ENCODE data around the gene UBAC2.
"Not testable (repeated sequence)": the region's sequence is repeated elsewhere in the genome, so short reads cannot be mapped to it uniquely, and the experiment has no call there.

UBAC2 gene

GRCh38 chr13:99214731-99215130, 14.1 kb downstream of the UBAC2 start:
- DNase-seq (ENCODE audit: low spot score), result no peak

- no peak for DNase-seq (ENCODE audit: low spot score)
Measured at GRCh38 chr13:99215184-99215830, 14.7 kb downstream of the UBAC2 start.

DNA sequence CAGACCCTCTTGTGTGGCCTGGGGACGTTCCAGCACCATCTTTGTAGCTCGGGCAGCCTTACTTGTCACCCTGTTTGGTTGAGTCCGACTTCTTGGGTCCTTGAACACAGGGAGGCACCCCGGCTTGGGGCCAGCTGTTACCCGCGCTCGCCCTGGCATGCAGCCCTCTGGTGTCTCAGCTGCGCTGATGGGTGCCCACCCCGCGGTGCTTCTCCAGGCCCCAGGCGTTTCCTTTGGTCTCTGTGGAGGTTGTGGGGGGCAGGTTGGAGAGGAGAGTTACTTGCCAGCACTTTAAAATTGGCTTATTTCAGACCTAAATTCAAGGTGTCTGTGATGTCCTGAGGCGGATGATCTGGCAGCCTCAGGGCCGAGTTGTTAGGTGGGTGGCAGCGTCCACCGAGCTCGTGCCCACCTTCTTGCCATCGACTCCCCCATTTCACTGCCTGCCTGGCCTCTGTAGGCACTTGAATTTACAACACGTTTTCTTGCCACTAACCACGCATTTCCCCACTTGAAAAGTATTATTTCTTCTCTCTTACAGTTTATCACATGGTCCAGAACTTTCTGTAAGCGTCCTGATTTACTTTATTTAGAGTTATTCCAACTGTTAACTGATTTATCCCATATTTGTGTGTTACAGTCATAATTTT, 16.9 kb downstream of the UBAC2 start:
- no peak for DNase-seq (ENCODE audit: low spot score)

DNA sequence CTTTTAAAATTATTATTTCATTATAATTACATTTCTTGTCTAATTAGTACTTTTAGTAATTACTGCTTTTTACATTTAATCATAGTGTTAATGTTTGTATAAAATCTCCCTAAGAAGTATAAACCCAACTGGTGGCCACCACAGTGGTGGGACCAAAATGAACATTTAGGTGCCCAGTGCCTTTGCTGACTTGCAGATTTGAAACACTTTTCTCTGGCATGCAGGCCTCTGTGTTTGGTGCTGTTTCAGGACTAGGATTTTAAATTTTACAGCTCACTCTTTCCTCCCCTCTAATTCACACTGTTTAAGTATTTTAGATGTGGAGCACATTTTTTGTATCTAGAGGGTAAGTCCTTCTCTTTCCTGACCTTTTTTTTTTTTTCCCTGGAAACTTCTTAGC, 17.5 kb downstream of the UBAC2 start:
- no peak for DNase-seq (ENCODE audit: low spot score)

DNA sequence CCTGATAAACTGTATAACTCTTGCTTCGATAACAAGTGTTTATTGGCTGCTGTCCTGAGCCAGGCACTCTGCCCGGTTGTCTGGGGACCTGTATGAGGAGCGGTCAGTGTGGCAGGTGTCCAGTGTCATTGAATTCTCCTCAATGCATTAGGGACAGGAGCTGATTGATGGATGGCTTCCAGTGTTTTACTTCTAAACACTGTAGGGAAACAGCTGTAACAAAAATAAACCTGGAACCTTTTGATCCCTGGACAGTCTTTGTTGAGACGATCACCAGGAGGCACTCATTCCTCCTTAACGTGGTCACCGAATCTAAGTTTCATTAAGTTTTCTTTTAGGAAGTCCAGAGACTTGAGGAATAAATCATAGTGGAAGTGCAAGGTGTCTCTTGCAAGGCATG, 17.9 kb downstream of the UBAC2 start:
- DNase-seq (ENCODE audit: low spot score), result no peak

- no peak for DNase-seq (ENCODE audit: low spot score)
Measured at GRCh38 chr13:99218969-99219368, 18.3 kb downstream of the UBAC2 start.

GRCh38 chr13:99220199-99220935, 19.7 kb downstream of the UBAC2 start:
- no peak for DNase-seq (ENCODE audit: low spot score)

GRCh38 chr13:99221567-99222239, 21.0 kb downstream of the UBAC2 start:
- no peak for DNase-seq (ENCODE audit: low spot score)

GRCh38 chr13:99223587-99223986, 22.9 kb downstream of the UBAC2 start:
- no peak for DNase-seq (ENCODE audit: low spot score)

DNA sequence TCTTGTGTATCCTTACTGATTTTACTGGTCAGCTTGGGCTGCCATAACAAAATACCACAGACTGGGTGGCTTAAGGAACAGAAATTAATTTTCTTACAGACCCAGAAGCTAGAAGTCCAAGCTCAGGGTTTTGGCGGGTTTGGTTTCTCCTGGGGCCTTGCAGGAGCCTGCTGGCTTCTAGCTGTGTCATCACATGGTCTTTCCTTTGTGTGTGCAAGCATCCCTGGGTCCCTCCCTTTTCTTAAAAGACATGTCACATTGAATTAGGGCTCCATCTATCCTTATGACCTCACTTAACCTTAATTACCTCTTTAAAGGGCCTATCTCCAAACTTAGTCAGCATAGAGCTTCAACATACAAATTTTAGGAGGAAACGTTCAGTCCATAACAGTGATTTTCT, 23.4 kb downstream of the UBAC2 start:
- DNase-seq (ENCODE audit: low spot score), result no peak

DNA sequence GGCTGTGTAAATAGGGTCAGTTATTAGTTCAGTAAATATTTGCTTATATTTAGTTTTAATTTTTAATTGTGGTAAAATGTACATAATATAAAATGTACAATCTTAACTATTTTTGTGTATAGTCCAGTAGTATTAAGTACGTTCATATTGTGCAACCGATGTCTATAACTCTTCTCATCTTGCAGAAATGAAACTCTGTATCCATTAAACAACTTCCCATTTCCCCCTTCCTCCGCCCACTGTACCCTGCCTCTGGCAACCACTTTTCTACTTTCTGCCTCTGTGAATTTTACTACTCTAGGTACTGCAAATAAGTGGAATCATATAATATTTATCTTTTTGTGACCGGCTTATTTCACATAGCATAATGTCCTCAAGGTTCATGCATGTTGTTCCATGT, 24.4 kb downstream of the UBAC2 start:
- no peak for DNase-seq (ENCODE audit: low spot score)

- no peak for DNase-seq (ENCODE audit: low spot score)
Measured at GRCh38 chr13:99226513-99226912, 25.9 kb downstream of the UBAC2 start.

GRCh38 chr13:99227331-99227900, 26.8 kb downstream of the UBAC2 start:
- DNase-seq (ENCODE audit: low spot score), result no peak

- no peak for DNase-seq (ENCODE audit: low spot score)
Measured at GRCh38 chr13:99227909-99228688, 27.4 kb downstream of the UBAC2 start.

GRCh38 chr13:99228737-99229691, 28.4 kb downstream of the UBAC2 start:
- DNase-seq (ENCODE audit: low spot score), result no peak

DNA sequence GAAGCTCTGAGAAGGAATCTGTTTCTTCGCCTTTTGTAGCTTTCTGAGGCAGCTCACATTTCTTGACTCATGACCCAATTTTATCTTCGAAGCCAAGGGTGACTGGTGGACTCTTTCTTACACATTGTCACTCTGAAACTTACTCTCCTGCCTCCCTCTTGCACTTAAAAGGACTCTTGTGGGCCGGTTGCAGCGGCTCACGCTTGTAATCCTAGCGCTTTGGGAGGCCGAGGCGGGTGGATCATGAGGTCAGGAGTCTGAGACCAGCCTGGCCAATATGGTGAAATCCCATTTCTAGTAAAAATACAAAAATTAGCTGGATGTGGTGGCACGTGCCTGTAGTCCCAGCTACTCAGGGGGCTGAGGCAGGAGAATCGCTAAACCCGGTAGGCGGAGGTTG, 29.9 kb downstream of the UBAC2 start:
- DNase-seq (ENCODE audit: low spot score), result not testable (repeated sequence)

- no peak for DNase-seq (ENCODE audit: low spot score)
Measured at GRCh38 chr13:99230991-99231390, 30.3 kb downstream of the UBAC2 start.

DNA sequence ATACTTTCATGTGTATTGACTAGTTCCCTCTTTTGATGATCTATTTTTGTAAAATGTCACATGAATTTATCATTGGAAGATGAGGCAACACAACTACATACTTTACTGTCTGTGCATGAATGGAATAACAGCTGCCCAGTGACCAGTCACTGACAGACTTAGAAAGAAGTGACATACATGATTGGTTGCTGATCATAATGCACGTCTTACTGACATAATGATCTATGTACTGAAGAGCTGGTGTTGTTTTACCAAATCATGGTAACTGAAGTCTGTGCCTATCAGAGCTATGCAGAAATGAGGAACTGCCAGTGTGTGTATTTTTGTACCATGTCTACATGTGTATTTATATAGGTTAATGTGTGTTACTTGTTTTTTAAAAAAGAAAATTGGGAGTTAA, 31.1 kb downstream of the UBAC2 start:
- DNase-seq (ENCODE audit: low spot score), result no peak

- no peak for DNase-seq (ENCODE audit: low spot score)
Measured at GRCh38 chr13:99237981-99238662, 37.5 kb downstream of the UBAC2 start.

GRCh38 chr13:99246100-99246499, 45.4 kb downstream of the UBAC2 start:
- DNase-seq (ENCODE audit: low spot score), result no peak
